ENCODE results near the gene KDM4B. TPM values are rescaled to one million over a fixed set of nuclear protein-coding genes. Genes with fewer than 3 reads are reported as not detected.
A peak's percentile ranks its signal among the peaks of the same experiment; 100 is the strongest.

Gene KDM4B
- total and polyA plus RNA-seq, 2 donors (not counting 1 experiment from before 2014, with no cell fraction given), result 6.4 to 14.4 TPM

- no peaks in the 10 kb centered on the region for H3K4me1 ChIP-seq (ENCODE audit: control insufficient read depth, extremely low read depth, insufficient read depth, low read length)
- peaks cover 5% of the 10 kb centered on the region for H3K36me3 ChIP-seq (ENCODE audit: control insufficient read depth, insufficient read depth, low read length)
- H3K4me2 ChIP-seq (ENCODE audit: extremely low read depth, insufficient read depth, low read length), result no peak overlapping the region
- no peak overlapping the region for H3K4me3 ChIP-seq (replicated peaks in 1 of 4; ENCODE audit: control extremely low read depth in 1 of 4, insufficient read depth in 1 of 4, low read depth in 3 of 4, low read length in 4 of 4)
- H3K9me3 ChIP-seq (ENCODE audit: control insufficient read depth, insufficient read depth, low read depth, low read length), result no peaks in the 10 kb centered on the region
- H3K79me2 ChIP-seq (ENCODE audit: control insufficient read depth, insufficient read depth, low read length), result no peaks in the 10 kb centered on the region
- peak in 1 of 2 donors; percentile 19 for DNase-seq (ENCODE audit: low read depth in 2 of 2)
- TF ChIP-seq, protein P1, sequence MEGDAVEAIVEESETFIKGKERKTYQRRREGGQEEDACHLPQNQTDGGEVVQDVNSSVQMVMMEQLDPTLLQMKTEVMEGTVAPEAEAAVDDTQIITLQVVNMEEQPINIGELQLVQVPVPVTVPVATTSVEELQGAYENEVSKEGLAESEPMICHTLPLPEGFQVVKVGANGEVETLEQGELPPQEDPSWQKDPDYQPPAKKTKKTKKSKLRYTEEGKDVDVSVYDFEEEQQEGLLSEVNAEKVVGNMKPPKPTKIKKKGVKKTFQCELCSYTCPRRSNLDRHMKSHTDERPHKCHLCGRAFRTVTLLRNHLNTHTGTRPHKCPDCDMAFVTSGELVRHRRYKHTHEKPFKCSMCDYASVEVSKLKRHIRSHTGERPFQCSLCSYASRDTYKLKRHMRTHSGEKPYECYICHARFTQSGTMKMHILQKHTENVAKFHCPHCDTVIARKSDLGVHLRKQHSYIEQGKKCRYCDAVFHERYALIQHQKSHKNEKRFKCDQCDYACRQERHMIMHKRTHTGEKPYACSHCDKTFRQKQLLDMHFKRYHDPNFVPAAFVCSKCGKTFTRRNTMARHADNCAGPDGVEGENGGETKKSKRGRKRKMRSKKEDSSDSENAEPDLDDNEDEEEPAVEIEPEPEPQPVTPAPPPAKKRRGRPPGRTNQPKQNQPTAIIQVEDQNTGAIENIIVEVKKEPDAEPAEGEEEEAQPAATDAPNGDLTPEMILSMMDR (conservative IDR thresholded peaks at IDR 0.05 in 1 of 2, IDR thresholded peaks at IDR 0.05 in 1 of 2; ENCODE audit: low read depth in 1 of 2, low read length in 2 of 2), result no peak
- no peak overlapping the region for H2AFZ ChIP-seq (ENCODE audit: low read length)
- no peaks in the 10 kb centered on the region for H4K20me1 ChIP-seq (ENCODE audit: control insufficient read depth, extremely low read depth, insufficient read depth, low read length)
- no peak overlapping the region for H3K9ac ChIP-seq (ENCODE audit: insufficient read depth, low read length)
- H3K27me3 ChIP-seq (ENCODE audit: control insufficient read depth, insufficient read depth, low read length), result no peaks in the 10 kb centered on the region
- no peak overlapping the region for H3K27ac ChIP-seq (ENCODE audit: insufficient read depth, low read length)
These were observed 163.3 kb downstream of the KDM4B start for GRCh38 chr19:5132206-5132560.

DNA sequence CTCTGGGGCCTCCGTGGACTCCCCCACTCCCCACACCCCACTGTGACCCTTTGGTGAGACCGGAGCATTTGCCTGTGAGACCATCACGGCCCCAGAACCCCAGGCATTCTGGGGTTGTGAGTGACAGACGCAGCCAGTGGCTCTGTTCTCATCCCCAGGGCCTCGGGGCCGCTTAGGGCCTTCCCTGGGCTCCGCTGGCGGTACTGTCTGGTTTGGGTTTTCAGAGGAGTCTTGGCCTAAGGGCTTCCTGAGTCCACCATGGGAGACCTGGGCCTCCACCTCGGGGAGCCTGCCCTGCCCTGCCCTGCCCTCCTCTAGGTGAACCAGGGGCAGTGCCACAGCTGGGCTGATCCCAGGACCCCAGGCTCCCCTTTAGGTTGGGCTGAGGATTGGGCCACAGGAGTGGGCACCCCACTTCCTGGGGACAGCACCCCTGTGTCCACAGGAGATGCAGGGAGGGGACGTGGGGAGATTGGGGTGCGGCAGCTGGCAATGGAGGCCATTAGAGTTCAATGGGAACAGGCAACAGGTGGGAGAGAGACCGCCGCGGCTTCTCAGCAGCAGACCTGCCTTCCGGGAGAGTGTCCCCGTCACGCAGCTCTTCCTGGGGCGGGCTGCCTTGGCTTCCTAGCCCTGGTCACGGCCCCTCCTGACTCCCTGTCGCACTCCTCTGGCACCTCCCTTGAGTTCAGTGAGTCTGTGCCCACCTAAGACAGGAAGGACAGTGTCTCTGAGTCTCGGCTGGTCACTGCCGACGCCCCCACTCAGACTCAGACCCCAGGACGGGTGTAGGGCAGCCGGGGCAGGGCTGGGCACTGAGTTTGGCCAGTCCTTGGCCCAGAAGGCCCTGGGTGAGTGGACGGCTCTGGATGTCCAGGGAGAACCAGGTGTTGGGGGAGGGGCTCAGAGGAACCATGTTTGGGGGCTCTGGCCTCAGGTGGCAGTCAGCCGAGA is 164.1 kb downstream of the KDM4B start:
- Histone ChIP-seq H3K79me2 (ENCODE audit: control insufficient read depth, insufficient read depth, low read length) (no peaks in the 10 kb centered on the region), H3K27me3 (ENCODE audit: control insufficient read depth, insufficient read depth, low read length) (no peaks in the 10 kb centered on the region), H2AFZ (ENCODE audit: low read length) (no peak overlapping the region), H3K36me3 (ENCODE audit: control insufficient read depth, insufficient read depth, low read length) (peaks cover 11% of the 10 kb centered on the region), H3K4me3 (replicated peaks in 1 of 4; ENCODE audit: control extremely low read depth in 1 of 4, insufficient read depth in 1 of 4, low read depth in 3 of 4, low read length in 4 of 4) (no peak overlapping the region), H3K4me2 (ENCODE audit: extremely low read depth, insufficient read depth, low read length) (no peak overlapping the region), H3K4me1 (ENCODE audit: control insufficient read depth, extremely low read depth, insufficient read depth, low read length) (no peaks in the 10 kb centered on the region), H3K27ac (ENCODE audit: insufficient read depth, low read length) (no peak overlapping the region), H3K9me3 (ENCODE audit: control insufficient read depth, insufficient read depth, low read depth, low read length) (no peaks in the 10 kb centered on the region), H4K20me1 (ENCODE audit: control insufficient read depth, extremely low read depth, insufficient read depth, low read length) (no peaks in the 10 kb centered on the region), H3K9ac (ENCODE audit: insufficient read depth, low read length) (no peak overlapping the region)
- TF ChIP-seq EZH2 (IDR thresholded peaks at IDR 0.05; ENCODE audit: low read length, missing control alignments), result no peak
- TF ChIP-seq, protein P1 (conservative IDR thresholded peaks at IDR 0.05 in 1 of 2, IDR thresholded peaks at IDR 0.05 in 1 of 2; ENCODE audit: low read depth in 1 of 2, low read length in 2 of 2), result no peak
- no peak for DNase-seq (ENCODE audit: low read depth in 2 of 2)

DNA sequence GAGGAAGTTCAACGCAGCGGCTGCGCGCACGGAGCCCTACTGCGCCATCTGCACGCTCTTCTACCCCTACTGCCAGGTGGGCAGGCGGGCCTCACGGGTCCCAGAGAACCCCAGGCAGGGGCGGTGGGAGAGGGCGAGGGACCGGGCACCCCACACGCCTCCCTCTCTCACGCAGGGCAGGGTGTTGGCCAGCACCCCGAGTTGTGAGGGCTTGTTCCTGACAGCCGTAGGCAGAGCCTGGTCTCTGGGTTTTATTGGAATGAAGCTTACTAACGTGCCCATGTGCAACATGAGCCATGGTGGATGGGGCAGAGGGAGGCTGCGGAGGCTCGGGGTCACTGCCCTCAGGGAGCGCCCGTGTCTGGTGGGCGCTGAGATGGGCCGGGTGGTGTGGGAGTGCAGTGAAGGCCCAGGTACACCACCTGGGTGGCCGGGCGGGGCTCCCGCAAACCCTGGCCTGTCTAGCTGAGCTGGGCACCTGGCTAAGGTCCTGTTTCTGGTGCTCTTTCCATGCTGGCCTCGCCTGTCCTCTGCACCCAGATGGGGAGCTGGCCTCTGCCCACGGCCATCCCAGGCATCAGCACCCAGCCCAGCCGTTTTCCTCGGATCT is 165.2 kb downstream of the KDM4B start:
- TF ChIP-seq, protein P1 (conservative IDR thresholded peaks at IDR 0.05 in 1 of 2, IDR thresholded peaks at IDR 0.05 in 1 of 2; ENCODE audit: low read depth in 1 of 2, low read length in 2 of 2), result no peak
- TF ChIP-seq EZH2 (IDR thresholded peaks at IDR 0.05; ENCODE audit: low read length, missing control alignments), result no peak
- H3K4me3 ChIP-seq (replicated peaks in 1 of 4; ENCODE audit: control extremely low read depth in 1 of 4, insufficient read depth in 1 of 4, low read depth in 3 of 4, low read length in 4 of 4), result no peak overlapping the region

More for the DNA sequence above, 165.2 kb downstream of the KDM4B start:
- H3K79me2 ChIP-seq (ENCODE audit: control insufficient read depth, insufficient read depth, low read length), result no peaks in the 10 kb centered on the region
- no peaks in the 10 kb centered on the region for H3K4me1 ChIP-seq (ENCODE audit: control insufficient read depth, extremely low read depth, insufficient read depth, low read length)
- DNase-seq (ENCODE audit: low read depth in 2 of 2), result no peak
- no peak overlapping the region for H3K27ac ChIP-seq (ENCODE audit: insufficient read depth, low read length)
- no peaks in the 10 kb centered on the region for H3K27me3 ChIP-seq (ENCODE audit: control insufficient read depth, insufficient read depth, low read length)
- peaks cover 13% of the 10 kb centered on the region for H3K36me3 ChIP-seq (ENCODE audit: control insufficient read depth, insufficient read depth, low read length)
- no peak overlapping the region for H2AFZ ChIP-seq (ENCODE audit: low read length)
- H3K9me3 ChIP-seq (ENCODE audit: control insufficient read depth, insufficient read depth, low read depth, low read length), result no peaks in the 10 kb centered on the region
- H3K9ac ChIP-seq (ENCODE audit: insufficient read depth, low read length), result no peak overlapping the region
- H4K20me1 ChIP-seq (ENCODE audit: control insufficient read depth, extremely low read depth, insufficient read depth, low read length), result no peaks in the 10 kb centered on the region
- H3K4me2 ChIP-seq (ENCODE audit: extremely low read depth, insufficient read depth, low read length), result no peak overlapping the region
